H9 (cell line): ENCODE measurements around the gene FRK. TPM values are rescaled to one million over a fixed set of nuclear protein-coding genes. Genes with fewer than 3 reads are reported as not detected.

Experiments
- DNase-seq: peaks from one replicate; pipeline ENCODE4 v3.0.0-alpha.2; 2017
- H2AFZ ChIP-seq: one replicate; pipeline ENCODE4 v1.6.1; 2013; ENCODE audit warnings: mild to moderate bottlenecking, low read length, control low read depth, moderate library complexity
- H2AK5ac ChIP-seq: 2 replicates; pipeline ENCODE4 v1.6.1; 2013; ENCODE audit warnings: low read length, control low read depth, mixed read lengths; ENCODE audit not compliant: insufficient read length
- H2BK120ac ChIP-seq: one replicate; pipeline ENCODE4 v1.6.1; 2013; ENCODE audit warnings: low read depth, mild to moderate bottlenecking, low read length, control low read depth, inconsistent platforms; ENCODE audit not compliant: poor library complexity, severe bottlenecking
- H2BK12ac ChIP-seq: 2 replicates; pipeline ENCODE4 v1.6.1; 2013; ENCODE audit warnings: low read length, control low read depth, mixed read lengths, low read depth; ENCODE audit not compliant: insufficient read length
- H2BK15ac ChIP-seq: 2 replicates; pipeline ENCODE4 v1.6.1; 2013; ENCODE audit warnings: low read depth, low read length, control low read depth
- H2BK20ac ChIP-seq: one replicate; pipeline ENCODE4 v1.6.1; 2013; ENCODE audit warnings: low read depth, mild to moderate bottlenecking, low read length, control low read depth, inconsistent platforms; ENCODE audit not compliant: poor library complexity, severe bottlenecking
- H2BK5ac ChIP-seq: 2 replicates; pipeline ENCODE4 v1.6.1; 2013; ENCODE audit warnings: low read length, control low read depth, mixed read lengths; ENCODE audit not compliant: insufficient read length
- H3K14ac ChIP-seq: 2 replicates; pipeline ENCODE4 v1.6.1; 2013; ENCODE audit warnings: low read length, control low read depth; ENCODE audit not compliant: insufficient read depth
- H3K18ac ChIP-seq: 2 replicates; pipeline ENCODE4 v1.6.1; 2013; ENCODE audit warnings: low read depth, mild to moderate bottlenecking, mixed read lengths, low read length, control low read depth; ENCODE audit not compliant: insufficient read length
- H3K23ac ChIP-seq: 2 replicates; pipeline ENCODE4 v1.6.1; 2013; ENCODE audit warnings: low read length, control low read depth, mixed read lengths, low read depth; ENCODE audit not compliant: insufficient read length
- H3K23me2 ChIP-seq: 2 replicates; pipeline ENCODE4 v1.6.1; 2013; ENCODE audit warnings: low read depth, mild to moderate bottlenecking, mixed read lengths, low read length, control low read depth; ENCODE audit not compliant: insufficient read length, poor library complexity, severe bottlenecking
- H3K27ac ChIP-seq: 2 replicates; pipeline ENCODE4 v1.5.1; 2013; ENCODE audit warnings: low read length, control low read depth, mixed read lengths, low read depth; ENCODE audit not compliant: insufficient read length
- H3K27me3 ChIP-seq: 2 replicates; pipeline ENCODE4 v1.6.1; 2013; ENCODE audit warnings: low read length, control low read depth, inconsistent platforms; ENCODE audit not compliant: insufficient read depth
- H3K4ac ChIP-seq: 2 replicates; pipeline ENCODE4 v1.6.1; 2013; ENCODE audit warnings: low read depth, mild to moderate bottlenecking, control low read depth, inconsistent platforms, low read length, moderate library complexity
- H3K4me1 ChIP-seq: 2 replicates; pipeline ENCODE4 v1.6.1; 2013; ENCODE audit warnings: low read length, control low read depth, inconsistent platforms; ENCODE audit not compliant: insufficient read depth
- H3K4me2 ChIP-seq: 2 replicates; pipeline ENCODE4 v1.6.1; 2013; ENCODE audit warnings: low read length, control low read depth, mixed read lengths; ENCODE audit not compliant: insufficient read length, insufficient read depth
- H3K56ac ChIP-seq: 2 replicates; pipeline ENCODE4 v1.6.1; 2013; ENCODE audit warnings: low read depth, mild to moderate bottlenecking, mixed read lengths, low read length, control low read depth; ENCODE audit not compliant: insufficient read length
- H3K79me1 ChIP-seq: 2 replicates; pipeline ENCODE4 v1.6.1; 2013; ENCODE audit warnings: low read depth, mild to moderate bottlenecking, moderate library complexity, low read length, control low read depth, inconsistent platforms; ENCODE audit not compliant: insufficient read depth, poor library complexity, severe bottlenecking
- H3K79me2 ChIP-seq: 2 replicates; pipeline ENCODE4 v1.6.1; 2013; ENCODE audit warnings: low read length, control low read depth, inconsistent platforms; ENCODE audit not compliant: insufficient read depth
- H3K9ac ChIP-seq: 2 replicates; pipeline ENCODE4 v1.6.1; 2013; ENCODE audit warnings: low read length, control low read depth, mixed read lengths; ENCODE audit not compliant: insufficient read length; ENCODE audit errors: extremely low read depth
- H3K9me3 ChIP-seq: one replicate; pipeline ENCODE4 v1.6.1; 2013; ENCODE audit warnings: low read depth, low read length, inconsistent platforms; ENCODE audit not compliant: control insufficient read depth
- H3T11ph ChIP-seq: one replicate; pipeline ENCODE4 v1.6.1; 2013; ENCODE audit warnings: mild to moderate bottlenecking, low read length, control low read depth, inconsistent platforms
- H4K20me1 ChIP-seq: one replicate; pipeline ENCODE4 v1.6.1; 2013; ENCODE audit not compliant: control insufficient read depth, insufficient read length, insufficient read depth
- H4K5ac ChIP-seq: 2 replicates; pipeline ENCODE4 v1.6.1; 2013; ENCODE audit warnings: low read depth, mild to moderate bottlenecking, mixed read lengths, low read length, control low read depth; ENCODE audit not compliant: insufficient read length
- H4K8ac ChIP-seq: replicated peaks from 2 replicates; pipeline ENCODE4 v1.6.1; 2013; ENCODE audit warnings: low read length, control low read depth, mixed read lengths, low read depth; ENCODE audit not compliant: insufficient read length
- H4K91ac ChIP-seq: 2 replicates; pipeline ENCODE4 v1.6.1; 2013; ENCODE audit warnings: low read depth, mild to moderate bottlenecking, moderate library complexity, mixed read lengths, low read length, control low read depth; ENCODE audit not compliant: insufficient read length
- H3K27ac Mint-ChIP-seq, 3 experiments: 2 replicates in 2 of 3; 3 replicates in 1 of 3; pipeline ENCODE4 v1.8.0; 2020 to 2021; ENCODE audit warnings: mixed read lengths in 3 of 3, mild to moderate bottlenecking in 1 of 3, moderate library complexity in 1 of 3
- H3K27me3 Mint-ChIP-seq: 2 replicates; pipeline ENCODE4 v1.8.0; 2021; ENCODE audit warnings: low read depth, mild to moderate bottlenecking, moderate library complexity, mixed read lengths
- H3K36me3 Mint-ChIP-seq, 3 experiments: 2 replicates in 2 of 3; 3 replicates in 1 of 3; pipeline ENCODE4 v1.8.0; 2020 to 2021; ENCODE audit warnings: low read depth in 3 of 3, mixed read lengths in 3 of 3; ENCODE audit not compliant: insufficient read depth in 1 of 3
- H3K4me1 Mint-ChIP-seq, 2 experiments: 2 replicates each; pipeline ENCODE4 v1.8.0; 2020; ENCODE audit warnings: mixed read lengths in 2 of 2
- H3K4me3 Mint-ChIP-seq, 2 experiments: 2 replicates in 1 of 2; 3 replicates in 1 of 2; pipeline ENCODE4 v1.8.0; 2020 to 2021; ENCODE audit warnings: mild to moderate bottlenecking in 2 of 2, mixed read lengths in 2 of 2, moderate library complexity in 1 of 2
- H3K9me3 Mint-ChIP-seq, 2 experiments: 2 replicates in 1 of 2; 3 replicates in 1 of 2; pipeline ENCODE4 v1.8.0; 2020; ENCODE audit warnings: mild to moderate bottlenecking in 2 of 2, mixed read lengths in 2 of 2, moderate library complexity in 1 of 2
- WGBS: extraction: QIAGEN DNeasy Blood & Tissue Kit; methylation state at CpG from one replicate; pipeline ENCODE4 v1.1.7; 2013; ENCODE audit warnings: missing lambda C conversion rate, low lambda C conversion rate, mixed read lengths; ENCODE audit not compliant: insufficient read length; ENCODE audit errors: extremely low coverage; 5-methylcytosine and 5-hydroxymethylcytosine counted together
- total RNA-seq: library from RNA; stranded (reverse); gene quantifications from 2 replicates; pipeline ENCODE4 v1.2.1, GENCODE V29; 2021
- TF ChIP-seq, protein P1 (sequence below): fragments of 200-600 bp; sonication (generic); conservative IDR thresholded peaks from 3 replicates; pipeline ENCODE4 v1.8.0; 2021; ENCODE audit warnings: antibody characterized with exemption, mild to moderate bottlenecking

The FRK gene
- total RNA-seq, 1 experiment from 2014 or later: 0.15 TPM

DNA sequence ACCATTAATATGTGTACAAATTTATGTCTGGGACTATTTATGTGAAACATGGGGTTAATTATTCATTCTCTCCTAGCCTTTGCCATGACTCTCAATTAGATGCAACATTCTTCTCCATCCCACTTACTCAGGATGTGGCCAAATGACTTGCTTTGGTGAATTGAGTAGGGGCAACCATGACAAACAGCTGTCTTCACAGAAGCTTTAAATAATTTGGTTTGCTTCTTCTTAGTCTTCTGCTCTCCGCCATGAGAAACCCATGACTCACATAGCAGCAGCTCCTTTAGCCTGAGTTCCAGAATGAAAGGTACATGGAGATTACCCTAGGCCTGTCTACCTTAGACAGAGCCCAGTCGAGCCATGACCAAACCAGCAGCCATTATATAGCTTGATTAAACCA is 74.7 kb downstream of the FRK start:
- Mint-ChIP-seq H3K27ac (no peak overlapping the region), H3K9me3 (peaks cover 4 to 5% of the 10 kb centered on the region in 2 experiments; a peak in 4 of 5 replicates), H3K27me3 (no peaks in the 10 kb centered on the region), H3K36me3 (no peaks in the 10 kb centered on the region; a peak in 3 of 7 replicates), H3K4me1 (0 out of 4 replicates have a peak, but pooled peaks cover 0 to 2% of the 10 kb centered on the region in 2 experiments), H3K4me3 (no peak overlapping the region)
- H4K91ac ChIP-seq: no peak overlapping the region
- WGBS: no CpG with 5 or more reads among the region's 2 CpGs
- no peak overlapping the region for H2BK15ac ChIP-seq
- H2BK12ac ChIP-seq: no peak overlapping the region
- H3K23ac ChIP-seq: no peak overlapping the region
- H3K4me1 ChIP-seq: no peaks in the 10 kb centered on the region
- H3K4me2 ChIP-seq: no peak overlapping the region
- no peaks in the 10 kb centered on the region for H3K27me3 ChIP-seq
- no peaks in the 10 kb centered on the region for H4K20me1 ChIP-seq
- no peaks in the 10 kb centered on the region for H3K23me2 ChIP-seq
- H2AK5ac ChIP-seq: no peak overlapping the region
- no peak overlapping the region for H3K9ac ChIP-seq
- no peak overlapping the region for H4K8ac ChIP-seq
- no peaks in the 10 kb centered on the region for H3K9me3 ChIP-seq
- H3K79me2 ChIP-seq: no peaks in the 10 kb centered on the region
- TF ChIP-seq, protein P1, sequence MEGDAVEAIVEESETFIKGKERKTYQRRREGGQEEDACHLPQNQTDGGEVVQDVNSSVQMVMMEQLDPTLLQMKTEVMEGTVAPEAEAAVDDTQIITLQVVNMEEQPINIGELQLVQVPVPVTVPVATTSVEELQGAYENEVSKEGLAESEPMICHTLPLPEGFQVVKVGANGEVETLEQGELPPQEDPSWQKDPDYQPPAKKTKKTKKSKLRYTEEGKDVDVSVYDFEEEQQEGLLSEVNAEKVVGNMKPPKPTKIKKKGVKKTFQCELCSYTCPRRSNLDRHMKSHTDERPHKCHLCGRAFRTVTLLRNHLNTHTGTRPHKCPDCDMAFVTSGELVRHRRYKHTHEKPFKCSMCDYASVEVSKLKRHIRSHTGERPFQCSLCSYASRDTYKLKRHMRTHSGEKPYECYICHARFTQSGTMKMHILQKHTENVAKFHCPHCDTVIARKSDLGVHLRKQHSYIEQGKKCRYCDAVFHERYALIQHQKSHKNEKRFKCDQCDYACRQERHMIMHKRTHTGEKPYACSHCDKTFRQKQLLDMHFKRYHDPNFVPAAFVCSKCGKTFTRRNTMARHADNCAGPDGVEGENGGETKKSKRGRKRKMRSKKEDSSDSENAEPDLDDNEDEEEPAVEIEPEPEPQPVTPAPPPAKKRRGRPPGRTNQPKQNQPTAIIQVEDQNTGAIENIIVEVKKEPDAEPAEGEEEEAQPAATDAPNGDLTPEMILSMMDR: no peak
- H2BK120ac ChIP-seq: no peak overlapping the region
- H3K4ac ChIP-seq: no peak overlapping the region
- no peak overlapping the region for H3T11ph ChIP-seq
- no peak overlapping the region for H2AFZ ChIP-seq
- H3K18ac ChIP-seq: no peak overlapping the region
- H3K56ac ChIP-seq: no peak overlapping the region
- no peak overlapping the region for H3K14ac ChIP-seq
- H4K5ac ChIP-seq: no peak overlapping the region
- H3K27ac ChIP-seq: no peak overlapping the region
- H3K79me1 ChIP-seq: no peaks in the 10 kb centered on the region
- no peak for DNase-seq
- no peak overlapping the region for H2BK20ac ChIP-seq
- no peak overlapping the region for H2BK5ac ChIP-seq
